SK-MEL-5 (cell line): ENCODE results near the gene GCNA. TPM values are rescaled to one million over a fixed set of nuclear protein-coding genes. Genes with fewer than 3 reads are reported as not detected.
"Not testable (repeated sequence)": the region's sequence is repeated elsewhere in the genome, so short reads cannot be mapped to it uniquely, and the experiment has no call there.

Experiments
- DNase-seq: peaks from one replicate; pipeline ENCODE4 v3.0.0-alpha.2; 2016; ENCODE audit warnings: low read depth, low spot score
- in situ Hi-C: cut with HindIII; loops from 2 replicates; pipeline ENCODE4 v1.10.0; 2016; ENCODE audit warnings: low sequenced_read_pairs, high pct_unique_total_duplicates, low pct_unique_long_range_greater_than_20kb
- total RNA-seq: library from RNA; depleted of rRNA; stranded (reverse); fragments of >200 nt; shearing (Covaris generic); gene quantifications from 2 replicates; pipeline ENCODE4 v1.2.3, GENCODE V29; 2014

The GCNA gene
- total RNA-seq, 1 experiment from 2014 or later, result 1.1 TPM

DNA sequence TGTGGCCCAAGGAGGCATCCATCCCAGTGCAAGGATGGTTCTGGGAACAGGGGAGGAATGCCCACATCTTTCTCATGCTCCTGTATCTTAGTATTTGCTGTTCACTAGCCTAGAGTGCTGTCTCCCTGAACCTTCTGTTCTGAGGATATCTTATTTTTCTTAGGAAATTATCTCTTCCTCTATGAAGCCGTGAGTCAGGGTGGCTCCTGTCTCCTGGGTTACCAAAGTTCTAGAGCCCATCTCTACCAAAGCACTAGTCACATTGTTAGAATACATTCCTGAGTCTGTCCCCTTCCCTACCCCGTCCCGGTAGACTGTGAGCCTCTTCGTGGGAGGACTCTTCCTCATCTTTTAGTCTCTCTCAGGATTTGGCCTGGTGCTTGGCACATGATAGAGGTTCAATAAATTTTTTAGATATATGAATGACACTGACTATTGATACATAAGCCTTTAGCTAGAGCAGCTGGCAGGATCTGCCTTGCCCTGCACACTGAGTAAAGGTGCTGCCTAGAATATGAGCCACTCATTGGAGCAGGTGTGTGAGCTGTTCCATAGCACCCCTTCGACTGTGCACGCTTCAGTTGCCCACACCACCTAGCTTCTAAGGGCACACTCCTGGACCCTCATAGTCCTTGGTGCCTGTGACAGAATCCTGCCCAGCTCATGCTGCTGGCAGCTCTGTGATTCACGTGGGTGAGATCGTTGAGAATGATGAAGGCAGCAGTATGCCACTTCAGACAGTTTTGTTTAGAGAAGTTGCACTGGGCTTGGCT lies 26.7 kb downstream of the GCNA start:
- DNase-seq, result no peak
- in situ Hi-C loops, result no loop called here

DNA sequence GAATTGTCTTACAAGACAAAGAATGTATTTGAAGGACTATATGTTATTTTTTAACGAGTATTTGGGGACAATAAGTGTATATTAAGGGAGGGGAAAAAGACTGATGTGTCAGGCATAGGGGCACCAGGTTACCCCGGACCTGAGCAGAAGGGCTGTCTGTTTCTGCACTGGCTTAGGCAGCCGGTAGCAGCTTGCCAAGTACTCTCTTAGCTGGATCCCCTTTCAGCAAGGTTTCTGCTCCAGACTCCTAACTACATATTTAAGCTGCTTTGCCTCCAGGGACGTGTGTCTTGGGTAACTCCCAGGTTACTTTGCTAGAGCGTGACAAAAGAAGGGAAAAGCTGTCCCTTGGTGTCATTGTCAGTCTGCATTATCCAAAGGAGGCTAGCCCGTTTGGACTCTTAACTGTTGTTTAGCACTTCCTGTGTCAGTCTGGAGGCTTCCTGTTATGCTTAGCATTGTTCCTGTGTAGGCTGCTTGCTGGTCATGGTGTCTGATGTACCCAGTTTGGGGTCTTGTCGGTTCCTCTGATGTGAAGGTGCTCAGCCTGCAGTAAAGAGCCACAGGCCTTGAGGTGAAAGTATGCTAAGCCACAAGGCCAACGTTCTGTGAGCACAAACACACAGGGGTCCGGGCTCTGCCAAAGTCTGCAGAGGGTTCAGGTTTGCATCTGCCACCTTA lies 28.4 kb downstream of the GCNA start:
- DNase-seq, result no peak
- in situ Hi-C loops, result no loop called here

DNA sequence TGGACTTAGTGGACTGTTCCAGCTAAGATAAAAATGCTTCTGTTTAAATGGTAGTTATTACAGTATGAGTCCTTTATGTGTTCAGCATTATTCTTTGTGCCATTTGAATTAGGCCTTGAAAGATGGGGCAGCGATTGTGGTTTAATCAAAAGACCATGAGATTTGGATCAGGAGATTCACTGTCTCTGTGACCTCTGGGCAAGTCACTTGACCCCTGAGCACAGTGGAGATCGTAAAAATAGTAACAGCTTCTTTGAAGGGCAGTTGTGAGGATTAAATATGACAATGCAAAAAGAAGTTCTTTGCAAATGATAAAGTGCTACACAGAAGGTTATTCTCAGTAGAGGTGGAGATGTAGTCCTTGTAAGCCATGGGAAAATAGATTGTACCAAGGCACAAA lies 29.3 kb downstream of the GCNA start:
- peak; percentile 37 for DNase-seq

DNA sequence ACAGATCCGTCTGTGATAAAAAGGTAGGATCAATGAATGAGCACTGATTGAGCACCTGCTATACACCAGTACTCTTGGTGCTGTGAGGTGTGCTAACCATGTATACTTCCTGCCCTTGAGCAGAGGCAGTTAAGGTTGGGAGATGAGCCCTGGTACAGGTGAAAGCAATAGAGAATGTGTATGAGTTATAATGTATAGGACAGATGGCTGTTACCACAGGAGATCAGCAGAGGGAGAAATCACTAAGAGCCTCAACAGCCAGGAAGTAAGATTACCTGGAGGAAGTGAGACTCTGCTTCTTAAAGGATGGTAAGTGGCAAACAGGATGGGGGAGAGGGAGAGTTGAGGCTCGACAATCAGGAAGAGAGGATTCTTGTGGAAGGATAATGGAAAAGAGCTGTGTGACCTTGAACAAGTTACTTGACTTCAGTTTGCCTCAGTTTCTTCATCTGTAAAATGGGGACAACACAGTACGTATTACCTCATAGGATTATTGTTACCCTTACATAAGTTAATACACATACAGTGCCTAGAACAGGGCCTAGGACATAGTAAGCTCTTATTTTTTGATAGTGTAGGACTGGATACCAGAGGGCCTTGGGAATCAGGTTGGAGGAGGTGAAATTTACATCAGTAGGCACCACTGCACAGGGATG lies 31.0 kb downstream of the GCNA start:
- in situ Hi-C loops, result no loop called here
- no peak for DNase-seq

More for the DNA sequence above, 29.3 kb downstream of the GCNA start:
- in situ Hi-C loops, result no loop called here

DNA sequence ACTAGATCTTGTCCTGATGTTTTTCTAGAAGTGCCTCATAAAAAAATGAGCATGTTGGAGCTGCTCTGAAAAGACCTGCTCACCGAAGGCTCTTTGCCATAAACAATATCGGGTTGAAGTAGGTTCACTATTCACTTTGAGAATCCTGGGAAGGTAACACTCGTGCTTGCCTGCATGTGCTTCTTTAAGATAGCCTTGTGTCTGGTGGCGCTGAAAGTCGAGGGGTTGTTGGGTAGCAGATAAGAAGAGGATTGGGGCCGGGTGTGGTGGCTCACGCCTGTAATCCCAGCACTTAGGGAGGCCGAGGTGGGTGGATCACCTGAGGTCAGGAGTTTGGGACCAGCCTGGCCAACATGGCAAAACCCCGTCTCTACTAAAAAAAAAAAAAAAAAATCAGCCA lies 33.5 kb downstream of the GCNA start:
- DNase-seq, in situ Hi-C loops: not testable (repeated sequence)

DNA sequence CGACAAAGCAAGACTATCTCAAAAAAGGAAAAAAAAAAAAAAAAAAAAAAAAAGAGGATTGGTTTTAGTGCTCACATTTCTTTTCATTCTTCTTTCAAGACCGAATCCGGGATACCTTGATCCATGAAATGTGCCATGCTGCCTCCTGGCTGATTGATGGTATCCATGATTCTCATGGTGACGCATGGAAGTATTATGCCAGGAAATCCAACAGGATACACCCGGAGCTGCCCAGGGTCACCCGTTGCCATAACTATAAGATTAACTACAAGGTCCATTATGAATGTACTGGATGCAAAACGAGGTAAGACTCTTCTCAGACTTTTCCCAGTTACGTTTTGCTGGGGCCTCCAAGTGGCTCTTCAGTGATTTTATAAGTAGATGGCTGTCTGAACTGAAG lies 34.0 kb downstream of the GCNA start:
- in situ Hi-C loops, result no loop called here
- no peak for DNase-seq

DNA sequence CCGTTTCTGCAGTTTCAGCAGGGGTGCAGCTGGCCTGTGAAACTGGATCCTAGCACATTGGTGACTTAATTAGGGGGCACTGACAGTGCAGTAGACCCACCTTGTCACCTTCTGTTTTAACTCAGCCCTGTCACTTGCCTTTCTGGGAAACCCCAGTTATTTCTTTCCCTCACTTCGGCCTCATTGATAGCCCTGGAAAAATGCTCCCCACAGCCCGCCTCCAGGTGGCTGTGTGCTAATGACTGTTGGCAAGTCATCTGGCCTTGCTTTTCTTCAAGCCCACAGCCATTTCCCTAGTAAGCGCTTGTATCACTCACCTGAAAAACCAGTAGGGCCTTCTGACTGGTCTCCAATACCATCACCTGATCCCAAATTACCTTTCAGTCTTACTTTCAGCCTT lies 36.8 kb downstream of the GCNA start:
- DNase-seq, result no peak
- in situ Hi-C loops, result no loop called here

DNA sequence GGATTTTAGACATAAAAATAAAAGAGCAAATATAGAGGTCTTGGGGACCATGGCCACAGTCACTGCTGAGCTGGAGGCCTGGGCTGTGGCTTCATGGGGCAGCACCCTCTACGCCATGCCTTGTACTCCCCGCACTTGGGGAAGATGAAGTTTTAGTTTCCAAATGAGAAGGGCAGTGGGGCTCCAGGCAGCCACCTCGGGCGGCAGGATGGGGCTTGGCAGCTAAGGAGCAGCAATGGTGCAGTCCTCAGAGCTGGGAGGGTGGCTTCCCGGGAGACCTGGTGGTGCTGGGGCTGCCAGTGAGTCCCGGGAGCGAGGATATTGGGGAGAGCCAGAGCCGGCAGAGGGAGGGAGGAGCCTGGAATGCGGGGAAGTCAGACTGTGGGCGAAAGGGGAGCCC lies 37.7 kb downstream of the GCNA start:
- in situ Hi-C loops, result no loop called here
- DNase-seq, result no peak

DNA sequence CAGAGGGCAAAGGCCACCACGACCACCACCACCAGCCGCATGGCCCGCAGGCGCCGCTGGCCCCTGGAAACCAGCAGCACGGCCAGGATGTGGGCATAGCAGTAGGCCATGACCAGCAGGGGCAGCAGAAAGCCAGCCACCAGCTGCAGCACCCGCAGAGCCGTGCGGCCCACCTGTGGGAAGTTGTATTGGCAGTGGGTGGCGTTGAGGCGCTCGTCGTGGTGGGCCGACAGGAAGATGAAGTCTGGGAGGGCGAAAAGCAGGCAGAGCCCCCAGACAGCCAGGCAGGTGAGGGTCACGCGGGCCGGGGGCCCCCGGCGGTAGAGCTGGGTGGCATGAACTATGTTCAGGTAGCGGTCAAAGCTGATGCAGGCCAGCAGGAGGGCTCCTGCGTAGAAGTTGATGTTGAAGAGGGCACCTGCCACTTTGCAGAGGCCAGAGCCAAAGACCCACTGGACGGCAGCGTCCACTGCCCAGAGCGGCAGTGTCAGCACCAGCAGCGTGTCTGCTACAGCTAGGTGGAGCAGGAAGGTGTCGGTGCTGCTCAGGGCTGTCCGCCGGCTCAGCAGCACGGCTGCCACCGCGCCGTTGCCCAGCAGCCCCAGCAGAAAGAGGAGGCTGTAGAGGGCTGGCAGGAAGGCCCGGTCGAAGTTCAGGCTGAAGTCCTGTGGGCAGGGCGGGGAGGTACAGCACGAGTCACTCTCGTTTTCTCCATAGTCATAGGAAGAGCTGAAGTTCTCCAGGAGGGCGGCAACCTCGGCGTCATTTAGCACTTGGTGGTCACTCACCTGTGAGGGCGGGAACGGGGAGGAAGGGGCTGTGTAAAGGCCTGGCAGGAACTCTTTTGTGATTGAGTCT lies 38.7 kb downstream of the GCNA start:
- in situ Hi-C loops, result no loop called here
- DNase-seq, result no peak

DNA sequence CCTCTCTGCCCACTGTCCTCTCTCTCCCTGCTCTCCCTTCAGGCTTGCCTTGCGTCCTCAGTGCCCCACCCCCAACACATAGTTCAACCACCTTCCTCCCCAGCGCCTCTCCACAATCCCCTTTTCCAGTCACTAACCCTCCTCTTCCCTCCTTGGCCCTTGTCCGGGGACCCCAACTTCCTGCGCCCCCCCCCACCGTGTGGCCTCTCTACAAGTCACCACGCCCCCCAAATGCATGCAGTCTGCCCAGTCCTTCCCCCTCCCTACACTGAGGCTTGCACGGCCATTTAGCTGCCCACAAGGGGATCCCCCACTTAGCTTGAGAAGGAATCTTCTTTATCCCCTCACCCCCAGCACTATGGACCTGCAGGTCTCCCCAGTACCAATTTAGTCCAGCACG lies 39.5 kb downstream of the GCNA start:
- no peak for DNase-seq
- in situ Hi-C loops, result no loop called here

DNA sequence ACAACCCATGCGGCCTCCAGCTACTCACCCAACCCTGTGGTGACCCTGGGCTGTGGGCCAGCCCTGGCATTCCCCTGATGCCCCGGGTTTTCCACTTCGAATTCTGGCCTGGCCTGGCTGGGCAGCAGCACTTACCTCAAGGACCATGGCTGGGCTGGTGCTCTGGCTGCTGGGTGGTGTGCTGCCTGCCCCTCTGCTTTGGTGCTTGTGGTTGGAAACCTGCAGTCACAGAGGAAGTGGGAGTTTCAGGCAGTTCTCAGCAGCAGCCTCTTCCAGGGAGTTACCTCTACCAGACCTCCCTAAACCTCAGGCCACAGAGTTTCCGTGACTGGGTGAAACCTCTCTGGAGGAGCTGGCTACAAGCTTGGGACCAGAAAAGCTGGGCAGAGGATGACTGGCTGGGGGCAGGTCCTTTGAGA lies 40.1 kb downstream of the GCNA start, which contains the start of gene CXCR3:
Gene CXCR3, minus strand, starts transcription at position 209 of the 419 bp plus-strand sequence. Its CDS starts 62 bp downstream, at position 147.
- in situ Hi-C loops, result no loop called here
- no peak for DNase-seq

DNA sequence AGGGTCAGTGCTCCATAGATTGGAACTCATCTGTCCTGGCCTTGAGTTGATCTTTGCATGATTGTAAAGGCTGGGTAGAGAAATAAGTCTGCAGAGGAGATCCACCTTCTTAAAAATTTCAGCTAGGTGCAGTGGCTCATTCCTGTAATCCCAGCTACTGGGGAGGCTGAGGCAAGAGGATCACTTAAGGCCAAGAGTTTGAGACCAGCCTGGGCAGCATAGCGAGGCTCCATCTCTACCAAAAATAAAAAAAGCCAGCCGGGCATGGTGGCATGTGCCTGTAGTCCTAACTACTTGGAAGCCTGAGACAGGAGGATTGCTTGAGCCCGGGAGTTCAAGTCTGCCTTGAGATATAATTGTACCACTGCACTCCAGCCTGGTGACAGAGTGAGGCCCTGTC lies 40.5 kb downstream of the GCNA start:
- DNase-seq, result no peak
- in situ Hi-C loops, result no loop called here

DNA sequence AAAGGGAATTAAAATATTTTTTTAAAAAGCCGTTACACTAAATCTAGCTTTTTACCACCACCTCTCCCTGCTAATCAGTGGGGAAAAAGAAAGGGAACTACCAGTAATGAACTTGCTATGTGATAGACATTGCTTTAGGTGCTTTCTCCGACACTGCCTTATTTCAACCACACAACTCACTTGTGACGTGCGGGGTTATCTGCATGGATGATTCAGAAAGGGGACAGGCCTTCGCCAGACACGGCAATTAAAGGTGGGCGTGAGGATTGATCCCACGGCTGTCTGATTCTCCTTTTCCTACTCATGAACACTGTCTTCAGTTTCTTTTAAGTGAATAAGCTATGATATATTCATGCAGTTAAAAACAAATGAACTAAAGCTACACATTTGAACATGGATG lies 41.0 kb downstream of the GCNA start:
- in situ Hi-C loops, result no loop called here
- DNase-seq, result no peak

DNA sequence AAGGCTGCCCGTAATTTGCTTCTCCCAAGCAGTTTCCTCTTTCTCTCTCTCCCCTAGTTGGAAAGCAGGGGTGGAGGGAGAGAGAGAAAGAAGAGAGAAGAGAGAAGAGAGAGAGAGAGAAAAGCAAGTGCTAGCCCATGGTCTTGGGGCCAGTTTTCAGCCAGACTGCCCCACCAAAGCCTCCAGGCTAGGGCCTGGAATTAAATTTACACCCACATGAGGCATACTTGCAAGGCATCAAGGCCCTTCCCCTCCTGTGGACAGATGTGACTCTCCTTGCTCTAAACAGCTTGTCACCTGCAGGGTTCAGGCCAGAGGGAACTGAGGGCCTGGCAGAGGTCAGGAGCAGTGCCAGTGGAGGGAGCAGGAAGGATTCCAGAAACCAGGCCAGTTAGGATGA lies 41.7 kb downstream of the GCNA start:
- in situ Hi-C loops, result no loop called here
- DNase-seq, result no peak

DNA sequence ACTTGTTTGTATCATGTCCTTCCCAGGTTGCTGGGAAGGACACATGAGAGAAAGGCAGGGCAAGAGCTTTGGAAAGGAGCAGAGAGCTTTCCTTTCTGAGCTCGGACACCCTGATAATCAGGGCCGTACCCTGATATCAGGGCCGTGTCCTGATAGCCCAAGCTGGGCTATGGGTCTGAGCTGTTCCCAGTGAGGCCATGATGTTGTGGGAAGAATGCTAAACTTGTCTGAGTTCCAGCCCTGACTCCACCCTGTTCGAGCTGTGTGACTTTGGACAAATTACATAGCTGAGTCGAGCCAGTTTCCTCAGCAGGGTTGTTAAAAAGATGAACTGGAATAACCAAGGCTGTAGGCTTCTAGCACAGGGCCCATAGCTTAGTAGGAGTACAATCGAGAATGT lies 43.4 kb downstream of the GCNA start:
- in situ Hi-C loops, result no loop called here
- DNase-seq, result no peak

DNA sequence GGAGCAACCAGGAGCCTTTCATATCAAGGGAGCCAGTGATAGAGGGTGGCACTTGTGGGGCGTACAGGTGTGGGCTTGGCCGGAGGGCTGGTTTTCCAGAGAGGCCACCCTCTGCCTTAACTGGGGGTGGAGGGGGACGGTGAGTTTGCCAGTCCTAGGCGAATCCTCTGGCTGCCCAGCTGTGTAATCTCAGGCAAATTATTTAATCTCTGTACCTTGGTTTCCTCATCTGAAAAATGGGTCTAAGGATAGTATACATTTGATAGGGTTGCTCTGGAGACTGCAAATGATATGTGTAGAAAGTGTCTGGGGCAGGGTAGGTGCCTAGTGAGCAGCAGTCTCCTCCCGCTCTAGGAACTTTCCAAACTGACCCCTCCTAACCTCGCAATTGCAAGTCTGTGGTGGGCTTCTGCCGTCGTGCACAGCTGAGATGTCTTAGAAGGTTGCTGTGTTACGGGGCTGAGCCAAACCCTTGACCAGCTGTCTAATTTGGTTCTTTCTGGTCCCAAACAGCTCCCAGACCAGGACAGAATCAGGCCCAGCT lies 43.9 kb downstream of the GCNA start:
- no peak for DNase-seq
- in situ Hi-C loops, result no loop called here

DNA sequence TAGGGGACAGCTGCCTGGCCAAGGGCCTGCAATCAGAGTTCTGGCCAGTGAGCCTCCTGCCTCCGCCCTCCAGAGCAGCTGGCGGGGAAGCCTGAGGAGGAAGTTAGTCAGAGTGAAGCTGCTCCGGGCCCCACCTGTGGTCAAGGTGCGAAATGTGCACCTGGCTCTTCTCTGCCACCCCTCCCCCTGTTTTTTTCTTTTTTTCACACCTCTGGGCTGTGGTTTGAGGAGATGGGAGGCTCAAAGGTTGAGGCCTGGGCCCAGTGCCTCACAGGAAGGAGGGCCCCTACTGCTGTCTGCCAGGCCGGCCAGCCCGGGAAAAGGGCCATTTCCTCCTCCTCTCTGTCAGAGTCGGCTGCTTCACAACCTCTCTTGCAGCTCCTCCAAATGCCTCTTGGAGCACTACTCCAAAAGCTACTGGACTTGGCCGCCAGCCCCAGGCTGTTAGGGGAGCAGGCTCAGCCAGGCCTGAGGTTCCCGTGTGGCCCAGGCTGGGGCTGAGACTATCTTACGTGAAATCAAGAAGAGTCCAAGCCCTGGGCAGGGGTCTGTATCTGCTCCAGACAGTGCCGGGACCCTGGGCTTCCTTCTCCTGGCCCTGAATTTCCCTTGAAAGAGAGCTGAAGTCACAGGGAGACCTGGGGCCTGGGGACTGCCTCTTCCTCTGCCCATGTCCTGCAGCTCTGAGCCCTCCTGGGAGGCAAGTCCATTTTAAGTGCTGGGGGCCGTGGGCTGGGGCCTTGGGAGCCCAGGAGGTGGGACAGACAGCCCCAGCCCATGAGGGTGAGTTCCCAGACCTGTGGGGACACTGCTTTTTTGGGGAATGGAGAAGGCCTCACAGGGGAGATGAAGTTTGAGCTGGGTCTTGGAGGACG lies 44.6 kb downstream of the GCNA start:
- in situ Hi-C loops, result no loop called here
- DNase-seq, result peak; percentile 49
